GM18520 (cell line): Measurements from ENCODE around the gene ALDOA.
"Not testable (repeated sequence)": the region's sequence is repeated elsewhere in the genome, so short reads cannot be mapped to it uniquely, and the experiment has no call there.

ENCODE experiments used
- ATAC-seq: cut with Tn5 transposase; IDR thresholded peaks from one replicate; pipeline ENCODE4 v1.9.1; 2021; ENCODE audit not compliant: unreplicated experiment

ALDOA gene

DNA sequence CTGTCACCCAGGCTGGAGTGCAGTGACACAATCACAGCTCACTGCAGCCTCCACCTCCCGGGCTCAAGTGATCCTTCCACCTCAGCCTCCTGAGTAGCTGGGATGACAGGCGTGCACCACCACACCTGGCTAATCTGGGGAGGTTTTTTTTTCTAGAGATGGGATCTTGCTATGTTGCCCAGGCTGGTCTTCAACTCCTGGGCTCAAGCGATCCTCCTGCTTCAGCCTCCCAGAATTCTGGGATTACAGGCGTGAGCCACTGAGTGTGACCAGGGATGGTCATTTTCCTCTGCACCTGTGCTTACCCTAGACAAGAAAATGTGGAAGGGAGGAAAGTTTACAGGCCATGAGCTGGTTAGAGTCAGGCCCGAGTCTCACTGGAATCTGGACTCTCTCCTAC lies 24.9 kb upstream of the ALDOA start:
- not testable (repeated sequence) for ATAC-seq

DNA sequence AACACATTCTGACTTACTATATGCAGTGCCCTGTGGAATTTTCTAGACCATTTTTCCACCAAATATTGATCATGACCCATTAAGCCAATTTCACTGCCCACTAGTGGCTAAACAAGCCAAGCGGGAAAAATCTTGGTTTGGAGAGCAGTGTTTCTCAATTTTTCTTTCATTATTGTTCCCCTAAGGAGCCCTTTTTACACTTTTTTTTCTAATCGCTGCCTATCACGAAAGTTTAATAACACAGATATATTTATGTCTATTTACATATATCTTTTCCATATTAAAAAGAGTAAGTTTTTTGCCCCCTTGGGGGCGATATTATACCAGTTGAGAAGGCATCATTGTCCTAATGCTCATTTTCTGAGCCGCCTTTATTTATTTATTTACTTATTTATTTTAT lies 23.7 kb upstream of the ALDOA start:
- no peak for ATAC-seq

DNA sequence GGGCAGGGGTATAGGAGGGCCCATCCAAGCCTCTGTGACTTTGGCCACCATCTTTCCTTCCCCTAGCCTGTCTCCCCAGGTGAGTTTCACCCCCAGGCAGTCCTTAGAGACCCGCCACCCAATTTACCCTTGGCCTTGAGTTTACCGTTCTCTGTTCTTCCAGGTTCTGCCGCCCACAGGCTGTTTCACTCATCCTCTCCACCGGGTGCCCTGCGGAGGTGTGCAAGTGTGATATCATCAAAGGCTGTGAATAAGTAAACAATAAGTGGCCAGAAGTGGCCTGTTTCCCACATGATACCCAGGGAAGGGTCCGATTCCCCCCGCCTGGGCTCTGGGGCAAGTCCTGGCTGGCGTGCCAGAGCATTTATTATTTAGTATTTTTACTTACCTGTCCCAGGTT lies 19.4 kb upstream of the ALDOA start:
- ATAC-seq = no peak

DNA sequence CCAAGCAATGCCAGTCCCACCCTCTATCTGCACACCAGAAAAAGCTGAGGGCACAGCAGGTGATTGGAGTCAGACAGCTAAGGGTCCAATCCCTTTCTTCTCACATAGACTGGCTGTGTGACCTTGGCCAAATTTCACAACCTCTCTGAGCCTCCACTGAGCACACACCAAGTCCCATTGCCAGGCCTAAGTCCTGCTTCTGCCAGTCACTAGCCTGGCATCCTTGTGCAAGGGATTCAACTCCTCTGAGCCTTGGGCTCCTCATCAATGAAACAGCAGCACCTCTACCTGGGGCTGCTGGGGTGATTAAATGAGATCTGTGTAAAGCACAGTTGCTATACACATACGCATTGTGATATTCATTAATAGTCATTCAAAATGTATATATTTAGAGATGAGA lies 19.0 kb upstream of the ALDOA start:
- ATAC-seq = no peak

DNA sequence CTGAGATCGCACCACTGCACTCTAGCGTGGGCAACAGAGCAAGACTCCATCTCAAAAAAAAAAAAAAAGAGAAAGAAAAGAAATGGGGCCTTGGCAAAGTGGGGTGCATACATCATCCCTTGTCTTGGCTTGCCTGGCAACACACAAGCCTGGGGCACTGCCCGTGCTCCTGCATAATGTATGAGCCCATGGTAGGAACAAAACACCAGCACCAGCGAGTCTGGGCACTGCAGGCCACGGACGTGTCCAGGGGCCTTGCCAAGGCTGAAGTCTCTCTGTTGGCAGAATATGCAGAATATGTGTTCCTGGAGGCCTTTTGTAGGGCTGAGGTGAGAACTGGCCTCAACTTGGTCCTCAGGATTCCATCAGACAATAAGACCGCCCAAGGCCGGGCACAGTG lies 15.7 kb upstream of the ALDOA start:
- no peak for ATAC-seq

DNA sequence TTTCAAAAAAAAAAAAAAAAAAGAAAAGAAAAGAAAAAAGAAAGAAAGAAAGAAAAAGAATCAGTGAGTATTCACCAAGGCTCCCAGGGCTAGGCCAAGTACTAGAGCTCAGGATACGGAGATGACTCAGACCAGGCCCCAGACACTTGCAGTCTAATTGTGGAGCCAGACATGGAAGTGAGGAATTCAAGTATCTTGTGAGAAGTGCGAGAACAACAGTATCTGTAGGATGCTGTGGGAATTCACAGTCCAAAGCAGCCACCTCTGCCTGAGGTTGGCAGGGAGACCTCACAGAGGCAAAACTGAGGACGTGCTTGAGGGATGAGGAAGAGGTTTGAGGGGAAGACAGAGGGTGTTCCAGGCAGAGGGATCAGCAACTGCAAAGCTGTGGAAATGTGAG lies 14.0 kb upstream of the ALDOA start:
- ATAC-seq = no peak

DNA sequence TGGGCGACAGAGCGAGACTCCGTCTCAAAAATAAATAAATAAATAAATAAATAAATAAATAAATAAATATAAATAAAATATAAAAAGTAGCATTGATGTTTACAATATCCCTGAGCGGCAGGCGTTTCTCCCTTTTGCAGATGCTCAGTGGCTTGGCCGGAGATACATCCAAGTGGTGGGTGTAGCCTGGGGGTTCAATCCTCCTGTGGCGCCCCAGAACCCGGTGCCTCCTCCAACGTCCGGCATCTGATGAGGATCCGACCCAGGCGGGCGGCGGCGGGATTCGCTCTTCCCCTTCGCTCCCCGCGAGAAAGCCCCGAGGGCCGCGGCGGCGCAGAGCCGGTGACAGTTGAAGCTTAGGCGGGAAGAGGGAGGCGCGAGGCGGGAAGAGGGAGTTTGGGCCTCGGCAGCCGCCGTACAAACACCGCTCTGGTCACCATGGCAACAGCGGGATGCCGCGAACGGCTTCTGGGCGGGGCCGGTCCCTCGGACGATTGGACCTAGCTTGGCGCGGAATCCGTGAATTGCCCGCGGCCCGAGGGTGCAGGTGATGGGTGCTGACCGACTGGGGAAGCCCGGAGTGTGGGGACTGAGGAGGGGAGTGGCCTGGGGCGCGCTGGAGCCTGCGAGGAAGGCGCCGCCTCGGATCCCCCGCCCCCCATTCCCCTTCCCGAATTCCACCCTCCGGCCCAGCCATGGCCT lies 12.7 kb upstream of the ALDOA start:
- no peak for ATAC-seq

DNA sequence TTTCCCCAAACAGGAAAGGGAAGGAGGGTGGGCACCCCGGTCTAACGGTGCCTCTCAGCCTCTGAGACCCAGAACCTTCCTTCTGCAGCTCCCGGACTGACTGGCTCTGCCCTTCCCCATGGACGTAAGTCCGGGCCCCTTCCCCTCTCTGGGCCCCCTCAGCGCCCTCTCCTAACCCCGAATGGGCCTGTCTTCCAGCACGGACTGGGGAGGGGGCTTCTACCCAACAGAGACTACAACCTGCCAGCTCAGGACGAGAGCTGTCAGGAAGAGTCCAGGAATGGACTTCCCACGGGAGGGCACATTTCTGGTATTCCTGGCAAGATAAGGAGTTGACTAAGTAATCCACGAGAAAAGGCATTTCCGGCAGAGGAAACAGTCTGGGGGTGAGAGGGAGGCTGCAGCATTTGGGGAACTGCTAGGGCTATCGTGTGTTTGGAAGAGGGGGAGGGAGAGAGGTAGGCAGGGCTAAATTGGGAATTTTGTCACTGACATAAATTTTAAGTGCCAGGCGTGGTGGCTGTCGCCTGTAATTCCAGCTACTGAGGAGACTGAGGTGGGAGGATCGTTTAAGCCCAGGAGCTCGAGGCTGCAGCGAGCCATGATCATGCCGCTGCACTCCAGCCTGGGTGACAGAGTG lies 12.1 kb upstream of the ALDOA start:
- ATAC-seq = no peak

DNA sequence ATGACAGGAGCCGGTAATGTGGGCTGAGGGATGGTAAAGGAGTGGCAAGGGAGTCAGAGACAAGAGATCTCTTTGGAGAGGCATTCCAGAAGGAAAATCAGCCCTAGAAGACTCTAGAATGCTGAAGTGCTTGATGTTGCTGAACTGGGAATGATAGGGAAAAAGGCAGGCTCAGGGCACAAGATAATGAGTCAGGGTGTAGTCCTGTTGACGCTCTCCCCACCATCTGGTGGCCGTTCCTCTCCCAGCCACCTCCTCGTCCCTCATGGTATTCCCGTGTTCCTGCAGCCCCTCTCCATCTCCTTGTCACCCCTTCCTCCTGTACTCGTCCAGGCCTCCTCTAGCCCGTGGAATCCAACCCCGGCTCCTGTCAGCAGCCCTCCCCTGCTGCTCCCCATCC lies 11.1 kb upstream of the ALDOA start:
- no peak for ATAC-seq

DNA sequence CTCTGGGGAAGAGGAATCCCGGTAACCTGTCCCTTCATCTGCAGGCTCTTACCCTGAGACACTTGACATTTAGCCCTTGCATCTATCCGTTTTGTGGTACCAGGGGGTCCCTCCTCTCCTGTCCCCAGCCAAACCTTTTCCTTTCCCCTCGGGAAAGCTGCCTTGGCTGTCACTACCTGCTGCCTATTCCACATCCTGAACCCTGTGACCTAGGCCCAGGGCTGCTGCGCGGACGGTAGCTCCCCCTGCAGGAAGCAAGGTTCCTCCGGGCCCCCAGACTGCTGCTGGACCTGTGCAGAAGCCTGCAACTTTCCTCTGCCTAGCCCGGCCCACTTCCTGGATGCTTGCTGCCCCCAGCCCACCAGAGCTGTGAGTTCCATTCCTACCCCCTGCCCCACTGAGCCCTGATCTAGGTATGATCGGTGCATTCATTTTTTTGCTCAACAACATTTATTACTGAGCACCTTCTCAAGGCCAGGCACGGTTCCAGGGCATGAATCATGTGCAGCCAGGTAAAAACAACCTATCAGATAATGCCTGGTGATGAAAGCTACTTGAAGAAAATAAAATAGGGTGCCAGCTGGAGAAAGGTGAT lies 10.5 kb upstream of the ALDOA start:
- no peak for ATAC-seq

DNA sequence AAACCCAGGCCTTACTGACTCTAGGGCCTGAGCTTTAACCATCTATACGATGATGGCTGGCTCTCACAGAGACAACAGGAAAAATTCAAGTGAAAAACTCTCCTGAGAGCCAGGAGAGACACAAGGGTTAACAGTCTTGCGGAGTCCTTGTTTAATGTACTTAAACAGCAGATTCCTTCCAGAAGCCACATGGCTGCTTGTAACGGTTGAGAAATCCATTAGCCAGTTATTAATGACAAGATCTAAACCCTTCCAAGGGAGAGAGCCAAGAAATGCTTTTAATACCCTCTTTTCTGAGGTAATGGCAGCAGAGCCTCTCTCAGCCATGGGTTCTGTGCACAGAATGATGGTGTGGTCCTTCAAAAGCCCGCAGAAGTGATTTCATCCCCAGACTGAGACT lies 5.2 kb upstream of the ALDOA start:
- no peak for ATAC-seq

DNA sequence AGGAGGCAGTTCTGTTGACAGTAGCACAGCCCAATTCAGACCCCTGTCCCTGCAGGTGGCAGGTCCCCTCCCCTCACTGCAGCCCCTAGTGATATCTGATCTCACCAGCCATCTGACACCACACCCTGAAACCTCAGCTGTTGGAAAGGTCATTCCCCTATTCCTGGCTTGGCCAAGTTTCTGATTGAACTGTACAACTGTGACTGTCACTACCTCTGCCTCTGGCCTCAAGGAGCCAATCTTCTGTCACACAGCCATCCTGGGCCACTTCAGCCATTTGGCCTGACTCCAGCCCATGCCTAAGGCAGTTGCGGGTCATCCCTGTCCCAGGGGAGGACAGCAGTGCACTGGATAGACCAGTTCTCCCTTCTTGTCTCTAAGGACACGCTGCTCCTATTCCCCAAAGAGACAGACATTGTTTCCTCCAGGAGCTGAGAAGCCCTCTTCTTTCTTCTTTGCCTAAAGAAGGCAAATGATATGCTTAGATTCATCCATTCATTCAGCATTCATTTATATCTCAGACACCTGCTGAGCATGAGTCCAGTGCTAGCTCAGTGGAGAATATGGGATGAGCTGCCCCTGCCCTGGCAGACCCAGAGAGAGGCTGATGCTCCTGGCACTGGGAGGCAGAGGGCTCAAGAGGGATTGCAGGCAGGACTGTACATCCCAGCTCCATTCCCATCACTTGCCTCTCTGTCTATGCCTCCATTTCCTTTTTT lies 4.6 kb upstream of the ALDOA start:
- ATAC-seq = no peak

DNA sequence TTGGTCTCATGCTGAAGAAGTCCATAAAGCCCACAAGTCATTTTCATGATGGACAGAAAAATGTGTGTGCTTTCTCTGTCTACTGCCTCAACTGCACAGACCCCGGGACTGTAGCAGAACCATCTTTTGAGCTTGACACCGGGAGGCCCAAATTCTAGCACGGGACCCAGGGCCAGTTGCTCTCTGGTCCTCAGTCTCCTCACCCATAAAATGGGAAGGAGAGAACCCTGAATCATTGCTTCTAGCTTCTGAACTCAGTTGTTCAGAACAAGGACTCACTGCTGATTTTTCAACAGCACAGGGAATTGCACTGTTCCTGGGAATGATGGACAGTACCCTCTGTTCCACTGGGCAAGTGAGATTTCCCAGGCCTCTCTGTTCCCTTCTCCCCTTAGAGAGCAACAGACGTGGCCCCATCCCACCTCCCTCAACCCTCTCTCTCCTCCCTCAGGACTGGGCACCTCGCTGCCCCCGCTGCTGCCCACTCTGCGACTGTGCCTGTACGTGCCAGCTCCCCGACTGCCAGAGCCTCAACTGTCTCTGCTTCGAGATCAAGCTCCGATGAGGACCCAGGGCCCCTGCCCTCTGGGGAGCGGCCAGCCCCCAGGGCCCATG lies 2.2 kb upstream of the ALDOA start:
- no peak for ATAC-seq

DNA sequence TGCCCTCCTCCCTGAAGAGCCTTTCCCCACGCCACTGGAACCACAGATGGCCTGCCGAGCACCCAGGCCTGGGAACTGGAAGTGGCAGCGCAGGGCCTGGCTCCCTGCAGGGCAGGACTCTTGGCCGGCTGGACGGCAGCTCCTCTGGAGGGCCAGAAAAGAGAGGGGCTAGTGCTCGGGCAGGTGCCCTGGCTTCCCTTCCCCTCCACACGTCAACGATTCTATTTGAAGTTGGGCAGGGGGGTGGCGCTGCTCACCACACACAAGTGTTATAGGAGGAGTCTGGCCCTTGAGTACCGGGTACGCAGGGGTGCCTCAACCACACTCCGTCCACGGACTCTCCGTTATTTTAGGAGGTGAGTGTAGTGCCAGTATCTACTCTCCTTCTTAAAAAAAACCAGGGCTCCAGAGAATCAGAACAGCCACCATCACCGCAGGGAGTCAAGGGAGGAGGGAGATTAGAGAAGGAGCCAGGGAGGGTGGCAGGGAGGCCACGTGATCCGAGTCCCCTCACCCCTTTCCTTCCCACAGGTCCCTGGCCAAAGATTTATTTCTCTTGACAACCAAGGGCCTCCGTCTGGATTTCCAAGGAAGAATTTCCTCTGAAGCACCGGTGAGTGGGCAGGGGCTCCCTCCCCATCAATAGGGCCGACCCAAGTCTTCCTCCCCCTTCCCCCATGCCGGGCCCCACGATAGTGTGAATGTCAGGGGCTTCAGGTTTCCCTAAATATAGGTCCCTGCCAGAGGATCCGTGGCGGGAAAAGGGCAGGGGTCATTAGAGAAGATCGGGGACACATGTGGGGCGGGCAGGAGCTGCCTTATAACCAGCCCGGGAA lies 1.4 kb upstream of the ALDOA start:
- ATAC-seq = no peak

DNA sequence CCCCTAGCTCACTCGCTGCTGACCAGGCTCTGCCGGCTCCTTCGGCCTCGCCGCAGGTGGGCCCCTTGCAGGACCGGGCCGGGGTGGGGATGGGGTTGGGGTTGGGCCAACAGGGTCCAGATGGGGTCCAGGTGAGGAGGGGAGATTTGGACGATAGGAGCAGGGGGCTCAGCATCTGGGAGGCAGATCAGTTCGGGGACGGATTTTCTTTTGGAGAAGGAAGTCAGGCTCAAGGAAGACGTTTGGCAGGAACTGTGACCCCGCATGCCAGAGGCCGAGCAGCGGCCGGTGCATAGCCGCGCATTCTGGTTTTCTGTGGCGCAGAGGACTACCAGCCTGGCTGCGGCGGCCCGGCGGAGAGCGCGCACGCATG lies 845 bp upstream of the ALDOA start:
- ATAC-seq = no peak

DNA sequence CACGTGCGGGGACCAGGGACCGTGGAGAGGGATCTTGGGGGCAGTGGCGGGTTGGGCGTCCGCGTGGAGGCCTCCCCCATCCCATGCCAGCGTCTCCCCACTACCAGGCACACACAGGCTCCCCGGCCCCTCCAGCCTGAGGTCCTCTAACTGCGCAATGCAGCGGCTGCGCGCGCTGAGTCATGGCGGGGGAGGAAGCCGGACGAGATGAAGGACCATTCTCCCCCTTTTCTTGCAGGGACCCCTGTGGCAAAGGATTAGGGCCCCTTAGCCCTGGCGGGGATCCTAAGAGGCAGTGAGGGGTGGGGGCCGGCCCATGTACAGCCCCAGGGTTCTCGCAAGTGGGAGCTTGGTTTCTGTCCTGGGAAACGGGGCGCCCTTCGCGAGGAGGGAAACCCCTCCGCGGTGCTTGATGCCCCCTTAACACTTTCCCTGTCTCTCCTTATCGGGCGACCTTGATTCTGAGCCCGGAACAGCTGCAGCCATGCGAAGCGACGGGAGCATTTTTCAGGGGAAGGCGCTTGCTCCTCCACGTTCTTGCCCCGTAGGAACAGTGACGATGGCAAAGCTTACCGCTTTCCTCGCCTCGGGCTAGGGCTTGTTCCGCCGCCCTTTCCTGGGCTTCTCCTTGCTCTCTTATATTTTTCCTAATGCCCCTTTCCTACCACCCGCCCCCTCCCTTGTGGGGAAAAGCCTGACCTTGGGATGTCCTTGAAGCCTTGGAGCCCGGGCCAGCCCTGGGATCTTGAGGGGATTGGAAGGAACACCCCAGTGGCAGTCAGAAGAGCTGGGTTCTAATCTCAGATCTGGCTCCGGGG lies 592 bp downstream of the ALDOA start:
- ATAC-seq = no peak

DNA sequence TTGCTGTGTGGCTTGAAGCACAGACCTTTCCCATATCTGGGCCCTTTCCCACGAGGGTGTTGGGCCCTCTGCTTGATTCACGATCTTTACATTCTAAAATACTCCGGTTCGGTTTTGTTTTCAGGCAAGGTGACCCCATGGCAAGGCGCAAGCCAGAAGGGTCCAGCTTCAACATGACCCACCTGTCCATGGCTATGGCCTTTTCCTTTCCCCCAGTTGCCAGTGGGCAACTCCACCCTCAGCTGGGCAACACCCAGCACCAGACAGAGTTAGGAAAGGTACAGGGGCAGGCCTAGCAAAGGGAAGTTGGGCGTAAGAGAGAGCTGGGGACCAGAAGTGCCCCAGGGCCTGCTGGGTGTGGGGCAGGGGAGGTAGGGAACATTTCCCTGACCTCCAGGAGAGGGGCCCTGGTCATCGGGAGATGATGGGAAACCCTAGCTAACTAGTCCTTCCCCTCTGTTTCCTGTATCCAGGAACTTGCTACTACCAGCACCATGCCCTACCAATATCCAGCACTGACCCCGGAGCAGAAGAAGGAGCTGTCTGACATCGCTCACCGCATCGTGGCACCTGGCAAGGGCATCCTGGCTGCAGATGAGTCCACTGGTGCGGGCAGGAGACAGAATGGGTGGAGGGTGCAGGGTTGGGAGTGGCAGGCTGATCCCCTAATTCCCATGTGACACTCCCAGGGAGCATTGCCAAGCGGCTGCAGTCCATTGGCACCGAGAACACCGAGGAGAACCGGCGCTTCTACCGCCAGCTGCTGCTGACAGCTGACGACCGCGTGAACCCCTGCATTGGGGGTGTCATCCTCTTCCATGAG lies 1.4 kb downstream of the ALDOA start:
- ATAC-seq = no peak

DNA sequence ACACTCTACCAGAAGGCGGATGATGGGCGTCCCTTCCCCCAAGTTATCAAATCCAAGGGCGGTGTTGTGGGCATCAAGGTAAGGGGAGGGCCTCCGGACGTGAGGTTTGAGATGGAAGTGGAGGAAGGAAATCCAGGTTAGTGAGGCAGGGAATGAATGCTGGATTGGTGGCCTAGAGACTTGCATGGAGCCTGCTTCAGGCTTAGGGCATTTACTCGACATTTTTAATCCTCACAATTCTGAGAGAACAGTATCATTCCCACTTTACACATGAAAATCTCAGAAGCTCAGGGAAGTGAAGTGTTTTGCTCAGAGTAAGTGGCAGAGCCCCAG lies 2.0 kb downstream of the ALDOA start:
- ATAC-seq = no peak

DNA sequence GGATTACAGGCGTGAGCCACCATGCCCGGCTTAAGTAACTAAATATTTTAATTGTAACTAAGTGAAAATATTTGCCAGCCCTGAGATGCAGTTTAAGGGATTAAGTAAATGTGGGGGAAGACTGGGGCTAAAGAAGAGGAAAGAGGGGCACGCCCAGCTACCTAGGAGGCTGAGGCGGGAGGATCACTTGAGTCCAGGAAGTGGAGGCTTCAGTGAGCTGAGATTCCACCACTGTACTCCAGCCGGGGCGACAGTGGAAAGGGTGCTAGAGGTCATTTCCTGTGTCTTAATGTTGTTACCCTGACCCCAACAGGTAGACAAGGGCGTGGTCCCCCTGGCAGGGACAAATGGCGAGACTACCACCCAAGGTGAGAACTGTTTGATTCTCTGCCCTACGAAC lies 2.8 kb downstream of the ALDOA start:
- no peak for ATAC-seq
